GM18499 (cell line): Measurements from ENCODE around the gene MPDZ.

ENCODE experiments used
- ATAC-seq: cut with Tn5 transposase; IDR thresholded peaks from one replicate; pipeline ENCODE4 v1.9.1; 2021; ENCODE audit warnings: moderate number of reproducible peaks; ENCODE audit not compliant: insufficient read depth, unreplicated experiment

MPDZ gene

GRCh38 chr9:13144166-13144775 is 135.2 kb downstream of the MPDZ start:
- ATAC-seq: no peak

DNA sequence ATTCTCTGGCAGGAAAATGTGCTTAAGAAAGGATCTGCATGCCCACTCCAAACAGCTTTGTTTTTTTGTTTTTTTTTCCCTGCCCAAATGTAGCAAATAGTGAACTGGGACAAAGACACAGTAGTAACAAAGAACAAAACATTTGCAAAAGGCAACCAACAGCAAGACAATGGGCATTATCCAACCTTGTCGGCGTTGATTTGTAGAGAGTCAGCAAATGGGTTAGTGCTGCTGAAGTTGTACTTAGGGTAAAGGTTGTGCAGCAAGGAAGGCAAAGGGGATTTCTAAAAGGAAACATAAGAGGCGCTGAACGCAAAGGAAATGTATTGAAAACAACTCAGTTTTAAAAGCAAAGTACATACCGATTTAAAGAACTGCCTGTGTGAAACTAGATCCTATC is 136.2 kb downstream of the MPDZ start:
- ATAC-seq: no peak

- ATAC-seq: no peak
Measured at GRCh38 chr9:13142776-13143175, 136.7 kb downstream of the MPDZ start.

GRCh38 chr9:13141629-13142028 is 137.9 kb downstream of the MPDZ start:
- no peak for ATAC-seq

GRCh38 chr9:13140843-13141592 is 138.5 kb downstream of the MPDZ start:
- ATAC-seq: no peak

DNA sequence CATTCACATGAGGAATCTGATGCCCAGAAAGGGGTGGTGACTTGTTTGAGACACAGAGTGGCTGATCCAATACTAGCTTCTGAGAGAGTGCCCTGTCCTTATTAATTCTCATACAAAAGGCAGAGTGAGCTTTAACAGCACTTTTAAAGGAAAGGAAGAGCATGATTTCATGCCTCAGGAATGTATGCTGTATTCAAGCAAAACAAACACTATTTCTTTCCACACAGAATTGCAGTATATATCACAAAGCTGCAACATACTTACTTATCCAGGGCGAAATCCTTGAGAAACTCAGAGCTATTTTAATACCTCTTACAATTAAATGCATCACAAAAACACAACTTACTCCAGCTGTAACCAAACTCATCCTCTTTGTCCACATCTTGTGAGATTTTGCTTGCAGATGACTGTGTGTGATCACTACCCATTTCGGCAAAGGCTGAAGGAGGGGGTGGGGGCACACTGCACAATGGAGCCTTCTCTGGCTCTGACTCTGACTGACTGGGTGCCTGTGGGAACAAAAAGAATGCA is 139.8 kb downstream of the MPDZ start:
- no peak for ATAC-seq

DNA sequence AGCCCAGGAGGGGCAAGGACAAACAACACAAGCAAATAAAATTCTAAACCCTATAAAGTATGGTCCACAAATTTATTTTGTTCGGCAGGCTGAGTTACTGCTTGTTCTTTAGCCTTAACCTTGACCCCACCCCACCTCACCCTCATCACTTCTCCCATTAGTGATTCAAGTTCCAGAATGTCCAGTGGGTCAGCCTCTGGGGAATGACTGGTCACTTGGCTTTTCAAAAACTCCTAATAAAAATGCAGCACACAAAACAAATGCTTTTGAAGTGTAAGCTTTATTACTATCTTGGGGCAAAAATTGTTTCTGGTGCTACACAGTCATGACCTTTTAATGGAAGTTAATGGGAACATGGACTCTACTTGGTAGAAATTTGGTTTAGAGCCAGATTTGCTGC is 142.1 kb downstream of the MPDZ start:
- no peak for ATAC-seq

DNA sequence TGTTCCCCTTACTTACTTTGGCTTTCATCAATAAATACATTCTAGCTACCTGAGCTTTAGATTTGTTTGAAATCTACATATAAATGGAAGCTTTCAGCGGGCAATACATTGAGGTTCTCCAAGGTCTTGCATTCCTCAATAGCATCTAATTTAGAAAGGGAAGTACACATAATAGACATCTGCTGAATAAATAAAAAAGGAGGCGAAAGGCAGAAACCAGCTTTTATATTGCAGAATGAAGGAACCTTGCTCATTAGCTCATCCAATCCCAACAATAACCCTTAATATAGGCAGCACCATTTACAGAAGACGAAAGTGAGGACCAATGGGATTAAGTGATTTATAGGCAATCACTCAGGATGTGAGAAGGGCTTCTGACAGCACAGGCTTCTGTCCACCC is 147.5 kb downstream of the MPDZ start:
- no peak for ATAC-seq

DNA sequence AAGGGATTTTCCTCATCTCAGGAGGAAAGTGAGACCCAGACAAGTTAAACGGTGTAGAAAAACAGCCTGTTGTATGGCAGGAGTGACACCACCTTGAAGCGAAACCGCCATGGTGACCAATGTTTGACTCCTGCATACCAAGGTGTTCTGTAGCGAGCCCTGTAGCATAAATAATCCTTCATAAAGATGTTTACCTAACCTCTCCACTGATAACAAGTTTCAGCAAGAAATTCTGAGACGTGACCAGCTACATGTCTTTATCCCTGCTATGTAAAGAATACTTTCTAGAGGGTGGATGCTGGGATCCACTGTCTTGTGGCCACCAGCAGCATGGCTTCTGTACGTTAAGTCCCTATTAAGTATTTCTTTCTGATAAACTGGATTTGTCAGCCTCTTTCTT is 148.1 kb downstream of the MPDZ start:
- no peak for ATAC-seq

GRCh38 chr9:13128266-13128860 is 151.1 kb downstream of the MPDZ start:
- no peak for ATAC-seq

GRCh38 chr9:13127131-13127530 is 152.4 kb downstream of the MPDZ start:
- no peak for ATAC-seq

DNA sequence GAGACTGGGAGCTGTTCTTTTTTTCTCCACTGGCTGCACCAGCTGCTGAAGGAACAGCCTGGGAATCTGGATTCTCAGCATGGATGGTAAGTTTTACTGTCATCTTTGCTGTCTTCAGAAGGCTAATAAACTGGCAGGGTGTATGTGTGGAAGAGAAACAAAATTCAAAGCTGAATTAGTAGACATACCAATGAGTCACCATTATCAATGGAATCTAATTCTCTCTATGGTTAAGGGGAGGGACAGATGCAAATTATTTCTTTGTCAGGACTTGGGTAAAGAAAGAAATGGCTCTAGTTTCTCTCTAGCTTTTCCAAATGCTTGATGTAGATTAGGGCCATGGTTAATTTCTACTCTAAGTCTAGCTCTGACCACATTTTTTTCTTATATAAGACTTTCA is 154.2 kb downstream of the MPDZ start:
- no peak for ATAC-seq

GRCh38 chr9:13122756-13123369 is 156.6 kb downstream of the MPDZ start:
- ATAC-seq: no peak

- ATAC-seq: no peak
Measured at GRCh38 chr9:13118313-13118712, 161.2 kb downstream of the MPDZ start.

DNA sequence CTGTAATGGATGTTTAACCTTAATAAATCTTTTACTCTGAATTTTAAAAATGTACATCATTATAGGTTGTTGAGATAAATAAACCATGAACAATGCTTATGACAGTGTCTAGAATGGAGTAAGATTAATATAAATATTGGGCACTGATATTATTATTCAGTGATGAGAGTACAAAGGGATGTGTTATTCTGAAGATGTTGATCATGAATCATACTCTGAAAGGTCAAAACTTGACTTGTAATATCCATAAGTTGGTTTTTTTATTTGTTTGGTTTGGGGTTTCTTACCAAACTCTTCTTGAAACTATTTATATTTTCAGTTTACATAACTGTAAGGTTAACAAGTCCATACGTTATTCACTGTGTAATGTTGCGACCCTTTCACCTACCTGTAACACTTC is 163.2 kb downstream of the MPDZ start:
- ATAC-seq: no peak

- no peak for ATAC-seq
Measured at GRCh38 chr9:13113751-13114150, 165.7 kb downstream of the MPDZ start.

DNA sequence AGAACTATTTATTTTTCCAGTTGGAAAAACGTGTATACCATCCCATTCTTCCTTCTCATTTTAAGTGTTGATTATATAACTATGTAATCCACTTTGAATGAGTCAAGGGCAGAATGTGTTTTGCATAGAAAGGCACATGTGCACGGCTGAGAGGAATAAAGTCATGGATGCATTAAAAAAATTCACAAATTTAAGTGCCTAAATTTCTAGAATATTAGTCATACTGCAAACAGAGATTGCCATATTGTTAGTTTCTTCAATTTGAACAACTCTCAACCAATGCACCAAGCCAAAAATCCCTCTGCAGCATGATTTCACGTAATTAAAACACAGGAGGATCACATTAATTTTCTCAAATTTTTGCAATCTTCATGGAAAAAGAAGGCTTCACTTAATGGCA is 166.3 kb downstream of the MPDZ start:
- no peak for ATAC-seq

DNA sequence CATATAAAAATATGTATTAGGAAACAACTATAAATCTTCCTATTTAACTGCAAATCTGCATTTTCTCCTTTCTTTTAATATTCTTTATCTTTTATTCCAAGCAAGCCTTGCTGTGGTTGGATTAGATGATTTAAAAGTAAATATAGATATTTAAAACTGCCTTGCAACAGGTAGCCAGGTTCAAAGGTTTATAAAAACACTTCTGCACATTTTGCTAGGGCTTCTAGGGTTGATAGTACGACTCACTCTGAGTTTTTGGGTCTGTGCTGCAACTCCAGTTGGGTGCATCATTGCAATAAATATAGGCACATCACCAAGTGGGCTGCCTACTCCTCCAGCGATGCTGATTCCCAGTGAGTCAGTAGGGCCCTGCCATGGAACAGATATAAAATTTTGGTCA is 167.7 kb downstream of the MPDZ start:
- ATAC-seq: no peak

DNA sequence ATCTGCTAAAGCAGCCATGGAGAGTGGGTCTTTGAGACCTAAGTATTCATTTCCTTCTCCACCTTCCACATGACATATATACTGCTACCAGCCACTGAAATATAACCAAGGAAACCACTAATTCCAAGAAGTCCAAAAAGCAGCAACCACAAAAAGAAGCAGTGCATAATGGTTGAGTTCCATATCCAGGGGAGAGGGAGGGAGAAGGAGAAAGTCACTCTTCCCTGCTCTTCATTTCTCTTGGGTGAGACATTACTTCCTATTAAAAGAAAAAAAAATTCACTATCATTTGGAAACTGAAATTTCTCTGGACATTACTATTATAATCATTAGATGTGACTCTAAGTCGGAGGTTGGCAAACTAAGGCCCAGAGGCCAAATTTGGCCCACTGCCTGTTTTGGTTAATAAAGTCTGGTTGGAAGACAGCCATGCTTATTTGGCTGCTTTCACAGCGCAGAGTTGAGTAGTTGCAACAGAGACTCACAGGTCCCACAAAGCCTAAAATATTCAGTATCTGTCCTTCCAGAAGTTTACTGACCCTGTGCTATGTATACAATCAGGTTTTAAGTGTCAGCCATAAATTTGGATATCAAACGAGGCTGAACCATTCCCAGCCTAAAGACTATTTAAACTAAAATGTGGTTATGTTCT is 168.6 kb downstream of the MPDZ start:
- no peak for ATAC-seq

DNA sequence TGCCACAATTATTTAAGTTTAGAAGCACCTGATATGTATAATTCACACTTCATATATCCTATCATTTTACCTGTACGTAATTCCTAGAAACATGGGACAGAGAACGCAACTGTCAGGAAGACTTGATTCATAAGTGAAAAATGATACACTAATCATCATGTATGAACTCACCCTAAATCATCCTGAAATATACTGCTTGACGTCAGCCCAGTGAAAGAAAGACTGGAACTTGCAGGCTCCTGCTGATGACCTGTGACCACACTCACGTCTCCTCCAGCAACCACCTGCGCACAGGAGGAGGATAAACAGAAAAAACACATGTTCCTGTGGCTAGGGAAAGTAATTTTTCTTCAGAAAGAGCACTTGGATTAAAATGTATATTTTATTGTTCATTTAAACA is 169.7 kb downstream of the MPDZ start:
- no peak for ATAC-seq

GRCh38 chr9:13107008-13107407 is 172.5 kb downstream of the MPDZ start:
- no peak for ATAC-seq
